Right lobe of liver (tissue), 6 donors: ENCODE measurements around the gene PM20D2. TPM values are rescaled to one million over a fixed set of nuclear protein-coding genes. Genes with fewer than 3 reads are reported as not detected.

Source experiments
- ATAC-seq, 4 donors: fragments of 200-7000 bp; cut with Tn5 transposase; one replicate each; pipeline ENCODE4 v1.9.1; 2020; ENCODE audit warnings: mild to moderate bottlenecking in 4 of 4, moderate library complexity in 4 of 4
- DNase-seq, 3 donors: peaks; one replicate each; pipeline ENCODE4 v3.0.0-alpha.2; 2020
- H3K27ac ChIP-seq, 3 donors: fragments of 200-600 bp; one replicate each; pipeline ENCODE4 v1.8.0; 2022
- H3K27me3 ChIP-seq, 2 donors: fragments of 200-600 bp; one replicate each; pipeline ENCODE4 v1.8.0; 2022
- H3K36me3 ChIP-seq, 4 donors: fragments of 200-600 bp; sonication (generic) in 1 of 4; one replicate each; pipeline versions ENCODE4 v1.5.1 to v1.8.0; 2017 to 2022; ENCODE audit warnings: control low read depth in 1 of 4
- H3K4me1 ChIP-seq, 4 donors: fragments of 200-600 bp; sonication (generic) in 1 of 4; one replicate each; pipeline versions ENCODE4 v1.5.1 to v1.8.0; 2017 to 2022; ENCODE audit warnings: control low read depth in 1 of 4
- H3K4me3 ChIP-seq, 3 donors: fragments of 200-600 bp; one replicate each; pipeline ENCODE4 v1.8.0; 2022
- H3K9me3 ChIP-seq, 4 donors: fragments of 200-600 bp; sonication (generic) in 1 of 4; one replicate each; pipeline versions ENCODE4 v1.5.1 to v1.8.0; 2017 to 2022; ENCODE audit warnings: control low read depth in 1 of 4
- CTCF ChIP-seq, 4 donors: fragments of 200-600 bp in 3 of 4; fragments of 450-650 bp in 1 of 4; IDR thresholded peaks; one replicate each; pipeline versions ENCODE4 v1.5.1 to v1.8.0; 2016 to 2022; ENCODE audit warnings: antibody characterized with exemption in 4 of 4, mild to moderate bottlenecking in 2 of 4
- POLR2A ChIP-seq: fragments of 450-650 bp; IDR thresholded peaks from one replicate; pipeline ENCODE4 v1.6.1; 2017; ENCODE audit warnings: antibody characterized with exemption, mild to moderate bottlenecking
- WGBS: methylation state at CpG from one replicate; pipeline ENCODE4 v1.1.6; 2018; ENCODE audit warnings: low coverage, low lambda C conversion rate; ENCODE audit not compliant: insufficient coverage; ENCODE audit errors: missing lambda C conversion rate; 5-methylcytosine and 5-hydroxymethylcytosine counted together
- intact Hi-C, 2 donors: fragments of 100-400 bp; cut with DNase I; formaldehyde crosslinking; loops; one replicate each; pipeline versions ENCODE4 v1.11.2 to v1.14.1; 2022
- total RNA-seq, 6 experiments: library from RNA; depleted of rRNA in 2 of 6; stranded (reverse); fragments of >200 nt in 2 of 6; fragmentation: NEBNext Ultra II Directional in 3 of 6; extraction: Animal tissue kit (Norgen Biotek cat#: 25700) in 3 of 6; gene quantifications; one replicate each; pipeline versions ENCODE4 v1.1.0 to v1.2.4, GENCODE V29; 2016 to 2023
- donor health status: DM: no; HTN: yes; CAD: no.
- donor health status: DM: no; HTN: no; CAD: no.
- donor health status: DM: no; HTN: no; CAD: no.
- donor health status: DM: no; HTN: yes; CAD: no.
- donor health status: DM: no; HTN: yes; CAD: no.

PM20D2 gene
- total RNA-seq, 6 experiments from 2014 or later, result 2.4 to 6.1 (median 4.5) TPM

GRCh38 chr6:89199579-89199978 is 53.7 kb downstream of the PM20D2 start:
- no peaks in the 10 kb centered on the region for H3K4me1 ChIP-seq
- TF ChIP-seq POLR2A (no peak), CTCF (IDR thresholded peaks at IDR 0.05) (no peak)
- no peak for DNase-seq
- no peak overlapping the region for H3K27ac ChIP-seq
- H3K27me3 ChIP-seq, result no peaks in the 10 kb centered on the region
- H3K36me3 ChIP-seq, result no peaks in the 10 kb centered on the region
- intact Hi-C loops, result no loop called here
- H3K9me3 ChIP-seq, result no peaks in the 10 kb centered on the region
- no peak overlapping the region for H3K4me3 ChIP-seq
- 36% methylated on average over 2 of the region's 2 CpGs for WGBS
- ATAC-seq, result no peak

- TF ChIP-seq POLR2A (no peak), CTCF (IDR thresholded peaks at IDR 0.05) (no peak)
- Histone ChIP-seq H3K4me3 (no peak overlapping the region), H3K4me1 (no peaks in the 10 kb centered on the region), H3K27ac (no peak overlapping the region), H3K9me3 (no peaks in the 10 kb centered on the region), H3K27me3 (no peaks in the 10 kb centered on the region), H3K36me3 (no peaks in the 10 kb centered on the region)
- intact Hi-C loops, result no loop called here
- WGBS, result 73% methylated on average over 6 of the region's 7 CpGs
- no peak for ATAC-seq
- no peak for DNase-seq
Measured at GRCh38 chr6:89200706-89201215, 54.9 kb downstream of the PM20D2 start.

- Histone ChIP-seq H3K9me3 (no peaks in the 10 kb centered on the region), H3K4me1 (no peaks in the 10 kb centered on the region), H3K36me3 (no peaks in the 10 kb centered on the region), H3K4me3 (no peak overlapping the region), H3K27ac (no peak overlapping the region), H3K27me3 (no peaks in the 10 kb centered on the region)
- intact Hi-C loops, result no loop called here
- DNase-seq, result no peak
- no peak for ATAC-seq
- TF ChIP-seq POLR2A (no peak), CTCF (IDR thresholded peaks at IDR 0.05) (no peak)
- WGBS, result 80% methylated on average over 5 of the region's 11 CpGs
Measured at GRCh38 chr6:89204096-89204495, 58.2 kb downstream of the PM20D2 start.

GRCh38 chr6:89205819-89206218 is 60.0 kb downstream of the PM20D2 start:
- WGBS, result 81% methylated on average over 4 of the region's 4 CpGs
- no peak for ATAC-seq

More at GRCh38 chr6:89205819-89206218, 60.0 kb downstream of the PM20D2 start:
- no peak overlapping the region for H3K27ac ChIP-seq
- no peak for DNase-seq
- H3K27me3 ChIP-seq, result no peaks in the 10 kb centered on the region
- intact Hi-C loops, result no loop called here
- TF ChIP-seq CTCF (IDR thresholded peaks at IDR 0.05) (no peak), POLR2A (no peak)
- H3K9me3 ChIP-seq, result no peaks in the 10 kb centered on the region
- H3K36me3 ChIP-seq, result no peaks in the 10 kb centered on the region
- H3K4me3 ChIP-seq, result no peak overlapping the region
- H3K4me1 ChIP-seq, result no peaks in the 10 kb centered on the region
